K562 (cell line): Measurements from ENCODE around the gene KHDRBS2. TPM values are rescaled to one million over a fixed set of nuclear protein-coding genes. Genes with fewer than 3 reads are reported as not detected.

ENCODE experiments used
- ATAC-seq: fragments of 200-7000 bp; cut with Tn5 transposase; 3 replicates; pipeline ENCODE4 v1.9.1; 2020; ENCODE audit warnings: moderate library complexity
- BruUV-seq: library from RNA; stranded (reverse); fragments of 400-500 nt; replicated peaks from 2 replicates; lab custom pipeline; 2021; lab: Mats Ljungman, UMichigan
- CTCF ChIA-PET: fragments of 300-600 bp; formaldehyde crosslinking; extraction: SDS; loops from one replicate; lab custom pipeline; 2021; ENCODE audit warnings: low intra/inter-chr PET ratio; lab: Yijun Ruan, JAX
- POLR2A ChIA-PET: fragments of 300-600, 350-650 bp; sonication (Branson Sonifier 250); formaldehyde crosslinking; extraction: SDS; loops from one replicate; lab custom pipeline; 2021; ENCODE audit warnings: antibody characterized with exemption, inconsistent platforms; lab: Yijun Ruan, JAX
- DNase-seq, 4 experiments: peaks; one replicate each; pipeline versions ENCODE4 v3.0.0 to v3.0.0-alpha.2; 2011 to 2018; ENCODE audit warnings: low spot score in 3 of 4, mixed read lengths in 3 of 4; ENCODE audit errors: extremely low read depth in 1 of 4
- FAIRE-seq: peaks from 2 replicates; lab custom pipeline; 2011; peaks lifted over from hg19 to GRCh38; lab: Jason Lieb, UNC
- H2AFZ ChIP-seq: 2 replicates; pipeline ENCODE4 v1.6.0; 2011; ENCODE audit warnings: low read depth, low read length, control low read depth, inconsistent platforms
- H3K27ac ChIP-seq: fragments of 200-600 bp; 3 replicates; pipeline ENCODE4 v1.8.0; 2011; ENCODE audit warnings: low read depth, mild to moderate bottlenecking, control low read depth, inconsistent platforms, low read length, moderate library complexity, mixed read lengths; ENCODE audit errors: extremely low read depth
- H3K27me3 ChIP-seq, 2 experiments: fragments of 300-600 bp in 1 of 2; 2 replicates in 1 of 2; 3 replicates in 1 of 2; pipeline versions ENCODE4 v1.6.0 to v1.8.0; 2011; ENCODE audit warnings: inconsistent platforms in 2 of 2, low read length in 2 of 2, mild to moderate bottlenecking in 1 of 2, mixed read lengths in 1 of 2, moderate library complexity in 1 of 2; ENCODE audit not compliant: control insufficient read depth in 2 of 2, insufficient read depth in 2 of 2
- H3K36me3 ChIP-seq: fragments of 300-600 bp; 3 replicates; pipeline ENCODE4 v1.8.0; 2011; ENCODE audit warnings: mild to moderate bottlenecking, low read length, inconsistent platforms; ENCODE audit not compliant: control insufficient read depth, insufficient read depth
- H3K4me1 ChIP-seq, 2 experiments: fragments of 200-600 bp in 1 of 2; replicated peaks in 1 of 2; 2 replicates in 1 of 2; 3 replicates in 1 of 2; pipeline versions ENCODE4 v1.5.1 to v1.8.0; 2011; ENCODE audit warnings: inconsistent platforms in 2 of 2, low read length in 2 of 2, mild to moderate bottlenecking in 1 of 2, mixed read lengths in 1 of 2, moderate library complexity in 1 of 2; ENCODE audit not compliant: control insufficient read depth in 2 of 2, insufficient read depth in 2 of 2
- H3K4me2 ChIP-seq: 2 replicates; pipeline ENCODE4 v1.6.1; 2011; ENCODE audit warnings: low read length, control low read depth, inconsistent platforms, mixed read lengths; ENCODE audit not compliant: insufficient read depth
- H3K4me3 ChIP-seq: fragments of 200-600 bp; sonication (generic), shearing (Covaris generic); 2 replicates; pipeline ENCODE4 v1.5.1; 2016; ENCODE audit warnings: control low read depth, inconsistent platforms
- H3K79me2 ChIP-seq: fragments of 200-600 bp; 3 replicates; pipeline ENCODE4 v1.8.0; 2011; ENCODE audit warnings: low read length, inconsistent platforms; ENCODE audit not compliant: control insufficient read depth, insufficient read depth
- H3K9ac ChIP-seq, 2 experiments: 2 replicates each; pipeline versions ENCODE4 v1.6.0 to v1.6.1; 2011; ENCODE audit warnings: low read depth in 2 of 2, low read length in 2 of 2, control low read depth in 1 of 2, inconsistent platforms in 1 of 2, mild to moderate bottlenecking in 1 of 2, mixed read lengths in 1 of 2; ENCODE audit not compliant: insufficient read depth in 1 of 2
- H3K9me1 ChIP-seq: one replicate; pipeline ENCODE4 v1.6.0; 2011; ENCODE audit warnings: inconsistent platforms, mild to moderate bottlenecking, low read length, moderate library complexity; ENCODE audit not compliant: control insufficient read depth, insufficient read depth
- H3K9me3 ChIP-seq: replicated peaks from 2 replicates; pipeline ENCODE4 v1.5.1; 2011; ENCODE audit warnings: low read depth, low read length, inconsistent platforms; ENCODE audit not compliant: control insufficient read depth, insufficient read depth
- H4K20me1 ChIP-seq: replicated peaks from 2 replicates; pipeline ENCODE4 v1.6.1; 2011; ENCODE audit warnings: low read length, inconsistent platforms, mixed read lengths; ENCODE audit not compliant: control insufficient read depth, insufficient read depth
- BDP1 ChIP-seq: IDR thresholded peaks from 3 replicates; pipeline ENCODE4 v1.6.1; 2011; ENCODE audit not compliant: insufficient read length, insufficient read depth
- GABPB2 ChIP-seq: fragments of 250-450 bp; sonication (Bioruptor Pico); conservative IDR thresholded peaks from 2 replicates; pipeline ENCODE4 v1.5.1; 2021; ENCODE audit warnings: mild to moderate bottlenecking
- NBN ChIP-seq: fragments of 450-650 bp; IDR thresholded peaks from 2 replicates; pipeline ENCODE4 v1.6.1; 2016; ENCODE audit warnings: low read depth, mild to moderate bottlenecking
- PHF8 ChIP-seq: fragments of 200-600 bp; sonication (generic); IDR thresholded peaks from 2 replicates; pipeline ENCODE4 v1.6.1; 2012; ENCODE audit warnings: mixed run types, mild to moderate bottlenecking, inconsistent platforms, low read length, moderate library complexity, borderline replicate concordance
- SNRNP70 ChIP-seq: fragments of 200-400 bp; formaldehyde crosslinking; optimal IDR thresholded peaks from 2 replicates; pipeline ENCODE3; 2017; ENCODE audit warnings: low read depth, low read length
- XRCC5 ChIP-seq: fragments of 200-400 bp; formaldehyde crosslinking; IDR thresholded peaks from 2 replicates; pipeline ENCODE4 v1.6.1; 2017; ENCODE audit warnings: low read depth, mild to moderate bottlenecking, low read length
- ZNF146 ChIP-seq: IDR thresholded peaks from one replicate; pipeline ENCODE4 v1.6.1; 2018; ENCODE audit warnings: missing compliant biosample characterization; ENCODE audit not compliant: unreplicated experiment
- WGBS: fragments of 100-300 bp; shearing (Covaris generic); methylation state at CpG from one replicate; pipeline ENCODE4 v1.1.6; 2016; ENCODE audit warnings: low coverage, mixed read lengths; ENCODE audit not compliant: insufficient coverage; ENCODE audit errors: missing lambda C conversion rate; 5-methylcytosine and 5-hydroxymethylcytosine counted together
- in situ Hi-C: fragments of 300-500 bp; cut with MboI; formaldehyde crosslinking; loops from 4 replicates; pipeline ENCODE4 v1.15.0; 2018; ENCODE audit warnings: inconsistent platforms, mixed read lengths
- intact Hi-C: fragments of 100-400 bp; cut with micrococcal nuclease; formaldehyde crosslinking; loops from 2 replicates; pipeline ENCODE4 v1.14.2; 2022
- polyA plus RNA-seq, 8 experiments: library from polyadenylated mRNA; depleted of rRNA in 4 of 8; stranded (reverse) in 5 of 8; unstranded in 3 of 8; fragments of >200 nt; fragmentation: Nextera tagmentation in 2 of 8; fragmentation: Illumina TruSeq in 1 of 8; extraction: Ambion mirVana in 2 of 8; extraction: Trizol in 1 of 8; gene quantifications; 2 replicates each; pipeline versions ENCODE4 v1.2.1 to v1.2.3, GENCODE V29; 2011 to 2014; ENCODE audit warnings: inconsistent platforms in 1 of 8, missing spikeins in 1 of 8
- total RNA-seq, 7 experiments: library from RNA; depleted of rRNA in 6 of 7; stranded (reverse); fragments of >200 nt in 6 of 7; fragmentation: Illumina TruSeq in 2 of 7; extraction: Trizol in 2 of 7; gene quantifications; 2 replicates each; pipeline versions ENCODE4 v1.2.1 to v1.2.3, GENCODE V29; 2011 to 2021; ENCODE audit warnings: low replicate concordance in 1 of 7

The KHDRBS2 gene
- total and polyA plus RNA-seq, 9 of the 15 experiments (the other 6 are each of a cell fraction or from before 2014, with no cell fraction given): not detected

DNA sequence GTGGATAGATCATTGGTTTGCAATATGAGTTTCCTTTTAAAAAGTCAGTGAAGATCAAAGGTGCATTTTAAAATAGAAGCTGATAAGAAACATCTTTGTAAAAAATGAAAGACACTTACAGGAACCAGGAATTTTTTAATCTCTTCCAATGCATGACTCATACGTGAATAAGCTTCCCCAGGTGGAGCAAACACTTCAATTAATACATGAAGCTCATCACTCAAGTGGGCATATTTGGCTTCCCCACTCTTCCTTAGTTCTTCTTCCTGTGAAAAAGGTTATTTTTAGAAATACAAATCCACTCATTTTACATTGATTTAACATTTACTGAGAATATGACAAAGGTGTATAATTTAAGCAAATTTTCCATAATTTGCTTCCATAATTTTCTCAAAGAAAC is 308.1 kb downstream of the KHDRBS2 start (continued):
- TF ChIP-seq PHF8 (no peak), ZNF146 (no peak), GABPB2 (CRISPR knock-in tag) (no peak), NBN (no peak), XRCC5 (no peak)

DNA sequence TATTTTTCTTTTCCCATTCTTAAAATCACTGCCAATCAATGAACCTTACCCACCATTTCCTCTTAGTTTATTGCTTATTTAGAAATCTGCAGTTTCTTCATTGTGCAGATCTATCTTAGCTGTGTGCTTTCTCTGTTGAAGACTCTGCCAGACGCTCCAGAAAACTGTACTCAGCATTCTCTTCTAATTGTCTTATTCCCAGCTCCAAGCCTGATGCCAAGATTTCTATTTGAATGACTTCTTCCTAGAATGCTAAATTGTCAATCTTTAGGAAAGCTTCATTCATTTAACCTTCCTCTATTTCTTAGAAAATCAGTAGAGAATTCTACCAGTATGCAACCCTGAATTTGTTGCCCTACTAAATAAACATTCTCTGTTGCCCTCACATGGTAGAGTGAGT is 308.9 kb downstream of the KHDRBS2 start:
- no peaks in the 10 kb centered on the region for H3K79me2 ChIP-seq
- no peaks in the 10 kb centered on the region for H3K4me1 ChIP-seq
- 0 out of 2 replicates have a peak, but pooled peaks cover 2% of the 10 kb centered on the region for H3K9me3 ChIP-seq
- in situ Hi-C loops: no loop called here
- no peaks in the 10 kb centered on the region for H3K36me3 ChIP-seq
- no peak overlapping the region for H3K27ac ChIP-seq
- no peak overlapping the region for H3K4me2 ChIP-seq
- H3K9me1 ChIP-seq: no peaks in the 10 kb centered on the region
- no peak overlapping the region for H3K9ac ChIP-seq
- H3K27me3 ChIP-seq: no peaks in the 10 kb centered on the region
- DNase-seq (no peak), FAIRE-seq (no peak), ATAC-seq (no peak)
- no TSS peak for BruUV-seq
- WGBS: 0% methylated on average over 1 of the region's 1 CpG
- ChIA-PET CTCF (no interaction called here), POLR2A (no interaction called here)
- TF ChIP-seq SNRNP70 (no peak), BDP1 (no peak)
- no peaks in the 10 kb centered on the region for H4K20me1 ChIP-seq
- no peak overlapping the region for H3K4me3 ChIP-seq
- no peak overlapping the region for H2AFZ ChIP-seq
- intact Hi-C loops: no loop called here
